Neural cell (in vitro differentiated cells): ENCODE measurements around the gene SOX3.

Experiments
- EP300 ChIP-seq: fragments of 450-650 bp; conservative IDR thresholded peaks from 2 replicates; pipeline ENCODE4 v1.6.1; 2014; ENCODE audit warnings: antibody characterized with exemption, mild to moderate bottlenecking, moderate library complexity; ENCODE audit not compliant: poor library complexity, severe bottlenecking
- EZH2 ChIP-seq: fragments of 200-600, 300-800 bp; shearing (Covaris generic), sonication (generic); IDR thresholded peaks from 2 replicates; pipeline ENCODE4 v1.6.1; 2014; ENCODE audit warnings: antibody characterized with exemption, low read length, borderline replicate concordance, mild to moderate bottlenecking; ENCODE audit not compliant: insufficient read depth, poor library complexity, severe bottlenecking
- POLR2AphosphoS5 ChIP-seq: IDR thresholded peaks from 2 replicates; pipeline ENCODE4 v1.6.1; 2012
- RAD21 ChIP-seq: fragments of 450-650 bp; conservative IDR thresholded peaks from 2 replicates; pipeline ENCODE4 v1.6.1; 2014; ENCODE audit warnings: antibody characterized with exemption, mild to moderate bottlenecking, moderate library complexity
- TF ChIP-seq, protein P1 (sequence below): fragments of 450-650 bp; IDR thresholded peaks from 2 replicates; pipeline ENCODE4 v1.5.1; 2014; ENCODE audit warnings: antibody characterized with exemption, mild to moderate bottlenecking, moderate library complexity; ENCODE audit not compliant: poor library complexity, severe bottlenecking
- TF ChIP-seq, protein P2 (sequence below): IDR thresholded peaks from 2 replicates; pipeline ENCODE4 v1.6.1; 2012; ENCODE audit warnings: borderline replicate concordance

DNA sequence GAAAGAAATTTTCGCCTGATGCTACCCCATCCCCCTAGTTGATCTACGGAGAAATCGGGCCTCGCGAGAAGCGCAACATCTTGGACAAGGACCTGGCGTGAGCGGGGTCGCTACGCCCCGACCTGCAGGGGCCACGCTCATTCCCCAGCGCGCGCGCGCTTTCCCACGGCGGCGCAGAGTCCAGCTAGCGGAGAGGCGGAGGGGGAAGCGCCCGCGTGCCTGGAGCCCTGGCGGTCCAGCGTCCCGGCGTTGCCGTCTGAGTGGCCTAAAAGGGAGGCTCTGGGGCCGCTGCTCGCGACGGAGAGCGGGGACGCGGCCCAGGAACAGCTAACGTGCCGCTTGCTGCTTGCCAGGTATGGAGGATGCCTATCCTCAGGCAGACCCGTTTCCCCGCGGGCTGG, 6.0 kb upstream of the SOX3 start:
- TF ChIP-seq, protein P1, sequence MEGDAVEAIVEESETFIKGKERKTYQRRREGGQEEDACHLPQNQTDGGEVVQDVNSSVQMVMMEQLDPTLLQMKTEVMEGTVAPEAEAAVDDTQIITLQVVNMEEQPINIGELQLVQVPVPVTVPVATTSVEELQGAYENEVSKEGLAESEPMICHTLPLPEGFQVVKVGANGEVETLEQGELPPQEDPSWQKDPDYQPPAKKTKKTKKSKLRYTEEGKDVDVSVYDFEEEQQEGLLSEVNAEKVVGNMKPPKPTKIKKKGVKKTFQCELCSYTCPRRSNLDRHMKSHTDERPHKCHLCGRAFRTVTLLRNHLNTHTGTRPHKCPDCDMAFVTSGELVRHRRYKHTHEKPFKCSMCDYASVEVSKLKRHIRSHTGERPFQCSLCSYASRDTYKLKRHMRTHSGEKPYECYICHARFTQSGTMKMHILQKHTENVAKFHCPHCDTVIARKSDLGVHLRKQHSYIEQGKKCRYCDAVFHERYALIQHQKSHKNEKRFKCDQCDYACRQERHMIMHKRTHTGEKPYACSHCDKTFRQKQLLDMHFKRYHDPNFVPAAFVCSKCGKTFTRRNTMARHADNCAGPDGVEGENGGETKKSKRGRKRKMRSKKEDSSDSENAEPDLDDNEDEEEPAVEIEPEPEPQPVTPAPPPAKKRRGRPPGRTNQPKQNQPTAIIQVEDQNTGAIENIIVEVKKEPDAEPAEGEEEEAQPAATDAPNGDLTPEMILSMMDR: no peak
- TF ChIP-seq POLR2AphosphoS5: no peak
- TF ChIP-seq, protein P2, sequence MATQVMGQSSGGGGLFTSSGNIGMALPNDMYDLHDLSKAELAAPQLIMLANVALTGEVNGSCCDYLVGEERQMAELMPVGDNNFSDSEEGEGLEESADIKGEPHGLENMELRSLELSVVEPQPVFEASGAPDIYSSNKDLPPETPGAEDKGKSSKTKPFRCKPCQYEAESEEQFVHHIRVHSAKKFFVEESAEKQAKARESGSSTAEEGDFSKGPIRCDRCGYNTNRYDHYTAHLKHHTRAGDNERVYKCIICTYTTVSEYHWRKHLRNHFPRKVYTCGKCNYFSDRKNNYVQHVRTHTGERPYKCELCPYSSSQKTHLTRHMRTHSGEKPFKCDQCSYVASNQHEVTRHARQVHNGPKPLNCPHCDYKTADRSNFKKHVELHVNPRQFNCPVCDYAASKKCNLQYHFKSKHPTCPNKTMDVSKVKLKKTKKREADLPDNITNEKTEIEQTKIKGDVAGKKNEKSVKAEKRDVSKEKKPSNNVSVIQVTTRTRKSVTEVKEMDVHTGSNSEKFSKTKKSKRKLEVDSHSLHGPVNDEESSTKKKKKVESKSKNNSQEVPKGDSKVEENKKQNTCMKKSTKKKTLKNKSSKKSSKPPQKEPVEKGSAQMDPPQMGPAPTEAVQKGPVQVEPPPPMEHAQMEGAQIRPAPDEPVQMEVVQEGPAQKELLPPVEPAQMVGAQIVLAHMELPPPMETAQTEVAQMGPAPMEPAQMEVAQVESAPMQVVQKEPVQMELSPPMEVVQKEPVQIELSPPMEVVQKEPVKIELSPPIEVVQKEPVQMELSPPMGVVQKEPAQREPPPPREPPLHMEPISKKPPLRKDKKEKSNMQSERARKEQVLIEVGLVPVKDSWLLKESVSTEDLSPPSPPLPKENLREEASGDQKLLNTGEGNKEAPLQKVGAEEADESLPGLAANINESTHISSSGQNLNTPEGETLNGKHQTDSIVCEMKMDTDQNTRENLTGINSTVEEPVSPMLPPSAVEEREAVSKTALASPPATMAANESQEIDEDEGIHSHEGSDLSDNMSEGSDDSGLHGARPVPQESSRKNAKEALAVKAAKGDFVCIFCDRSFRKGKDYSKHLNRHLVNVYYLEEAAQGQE: no peak
- TF ChIP-seq EP300: no peak
- TF ChIP-seq RAD21: no peak
- no peak for TF ChIP-seq EZH2
